ENCODE results near the gene CDK13.

- no peak for TF ChIP-seq REST (IDR thresholded peaks at IDR 0.05; ENCODE audit: low read depth)
- TF ChIP-seq USF1 (IDR thresholded peaks at IDR 0.05): no peak
- no peak for TF ChIP-seq MAX (IDR thresholded peaks at IDR 0.05)
- no peak for TF ChIP-seq YY1 (IDR thresholded peaks at IDR 0.05; ENCODE audit: low read depth)
- TF ChIP-seq ZBTB7A (IDR thresholded peaks at IDR 0.05; ENCODE audit: low read depth): no peak
- no peak for TF ChIP-seq CEBPB (IDR thresholded peaks at IDR 0.05)
- TF ChIP-seq EP300 (IDR thresholded peaks at IDR 0.05; ENCODE audit: borderline replicate concordance): no peak
- no peak for TF ChIP-seq RAD21 (IDR thresholded peaks at IDR 0.05; ENCODE audit: low read depth)
- TF ChIP-seq FOXM1 (IDR thresholded peaks at IDR 0.05; ENCODE audit: borderline replicate concordance, low read depth): no peak
- no peak for TF ChIP-seq TAF1 (IDR thresholded peaks at IDR 0.05; ENCODE audit: low read depth)
- TF ChIP-seq CREB1 (IDR thresholded peaks at IDR 0.05; ENCODE audit: low read depth): no peak
- TF ChIP-seq EGR1 (IDR thresholded peaks at IDR 0.05): no peak
- no peak for TF ChIP-seq NFIC (IDR thresholded peaks at IDR 0.05)
- no peak for TF ChIP-seq TCF12 (IDR thresholded peaks at IDR 0.05; ENCODE audit: low read depth)
Observed at GRCh38 chr7:39952803-39953202, 2.7 kb downstream of the CDK13 start.

Data from Ishikawa (cell line).